Measurements from ENCODE around the gene ALPG.
"Not testable (repeated sequence)": the region's sequence is repeated elsewhere in the genome, so short reads cannot be mapped to it uniquely, and the experiment has no call there.

DNA sequence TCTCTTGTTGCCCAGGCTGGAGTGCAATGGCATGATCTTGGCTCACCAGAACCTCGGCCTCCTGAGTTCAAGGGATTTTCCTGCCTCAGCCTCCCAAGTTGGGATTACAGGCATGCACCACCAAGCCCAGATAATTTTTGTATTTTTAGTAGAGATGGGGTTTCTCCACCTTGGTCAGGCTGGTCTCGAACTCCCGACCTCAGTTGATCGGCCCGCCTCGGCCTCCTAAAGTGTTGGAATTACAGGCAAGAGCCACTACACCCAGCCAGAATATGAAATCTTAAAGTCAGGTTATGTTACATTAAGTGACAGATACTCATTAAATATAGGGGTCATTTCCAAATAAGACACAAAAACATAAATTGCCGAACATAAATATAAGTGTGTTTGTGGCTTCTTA lies 12.2 kb upstream of the ALPG start:
- not testable (repeated sequence) for TF ChIP-seq EGR1 (IDR thresholded peaks at IDR 0.05; ENCODE audit: low read depth in 2 of 2); HNF4A (conservative IDR thresholded peaks at IDR 0.05); FOXA1 (IDR thresholded peaks at IDR 0.05); JUND (IDR thresholded peaks at IDR 0.05); FOXA2 (IDR thresholded peaks at IDR 0.05); RAD21 (IDR thresholded peaks at IDR 0.05); TAF1 (conservative IDR thresholded peaks at IDR 0.05); YY1 (IDR thresholded peaks at IDR 0.05)
- TF ChIP-seq, protein P1, sequence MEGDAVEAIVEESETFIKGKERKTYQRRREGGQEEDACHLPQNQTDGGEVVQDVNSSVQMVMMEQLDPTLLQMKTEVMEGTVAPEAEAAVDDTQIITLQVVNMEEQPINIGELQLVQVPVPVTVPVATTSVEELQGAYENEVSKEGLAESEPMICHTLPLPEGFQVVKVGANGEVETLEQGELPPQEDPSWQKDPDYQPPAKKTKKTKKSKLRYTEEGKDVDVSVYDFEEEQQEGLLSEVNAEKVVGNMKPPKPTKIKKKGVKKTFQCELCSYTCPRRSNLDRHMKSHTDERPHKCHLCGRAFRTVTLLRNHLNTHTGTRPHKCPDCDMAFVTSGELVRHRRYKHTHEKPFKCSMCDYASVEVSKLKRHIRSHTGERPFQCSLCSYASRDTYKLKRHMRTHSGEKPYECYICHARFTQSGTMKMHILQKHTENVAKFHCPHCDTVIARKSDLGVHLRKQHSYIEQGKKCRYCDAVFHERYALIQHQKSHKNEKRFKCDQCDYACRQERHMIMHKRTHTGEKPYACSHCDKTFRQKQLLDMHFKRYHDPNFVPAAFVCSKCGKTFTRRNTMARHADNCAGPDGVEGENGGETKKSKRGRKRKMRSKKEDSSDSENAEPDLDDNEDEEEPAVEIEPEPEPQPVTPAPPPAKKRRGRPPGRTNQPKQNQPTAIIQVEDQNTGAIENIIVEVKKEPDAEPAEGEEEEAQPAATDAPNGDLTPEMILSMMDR (IDR thresholded peaks at IDR 0.05; ENCODE audit: low read depth, low read length, missing input control): not testable (repeated sequence)
- TF ChIP-seq, protein P2, sequence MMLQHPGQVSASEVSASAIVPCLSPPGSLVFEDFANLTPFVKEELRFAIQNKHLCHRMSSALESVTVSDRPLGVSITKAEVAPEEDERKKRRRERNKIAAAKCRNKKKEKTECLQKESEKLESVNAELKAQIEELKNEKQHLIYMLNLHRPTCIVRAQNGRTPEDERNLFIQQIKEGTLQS (IDR thresholded peaks at IDR 0.05): not testable (repeated sequence)
- TF ChIP-seq, protein P3, sequence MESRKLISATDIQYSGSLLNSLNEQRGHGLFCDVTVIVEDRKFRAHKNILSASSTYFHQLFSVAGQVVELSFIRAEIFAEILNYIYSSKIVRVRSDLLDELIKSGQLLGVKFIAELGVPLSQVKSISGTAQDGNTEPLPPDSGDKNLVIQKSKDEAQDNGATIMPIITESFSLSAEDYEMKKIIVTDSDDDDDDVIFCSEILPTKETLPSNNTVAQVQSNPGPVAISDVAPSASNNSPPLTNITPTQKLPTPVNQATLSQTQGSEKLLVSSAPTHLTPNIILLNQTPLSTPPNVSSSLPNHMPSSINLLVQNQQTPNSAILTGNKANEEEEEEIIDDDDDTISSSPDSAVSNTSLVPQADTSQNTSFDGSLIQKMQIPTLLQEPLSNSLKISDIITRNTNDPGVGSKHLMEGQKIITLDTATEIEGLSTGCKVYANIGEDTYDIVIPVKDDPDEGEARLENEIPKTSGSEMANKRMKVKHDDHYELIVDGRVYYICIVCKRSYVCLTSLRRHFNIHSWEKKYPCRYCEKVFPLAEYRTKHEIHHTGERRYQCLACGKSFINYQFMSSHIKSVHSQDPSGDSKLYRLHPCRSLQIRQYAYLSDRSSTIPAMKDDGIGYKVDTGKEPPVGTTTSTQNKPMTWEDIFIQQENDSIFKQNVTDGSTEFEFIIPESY (IDR thresholded peaks at IDR 0.05): not testable (repeated sequence)
- TF ChIP-seq, protein P4, sequence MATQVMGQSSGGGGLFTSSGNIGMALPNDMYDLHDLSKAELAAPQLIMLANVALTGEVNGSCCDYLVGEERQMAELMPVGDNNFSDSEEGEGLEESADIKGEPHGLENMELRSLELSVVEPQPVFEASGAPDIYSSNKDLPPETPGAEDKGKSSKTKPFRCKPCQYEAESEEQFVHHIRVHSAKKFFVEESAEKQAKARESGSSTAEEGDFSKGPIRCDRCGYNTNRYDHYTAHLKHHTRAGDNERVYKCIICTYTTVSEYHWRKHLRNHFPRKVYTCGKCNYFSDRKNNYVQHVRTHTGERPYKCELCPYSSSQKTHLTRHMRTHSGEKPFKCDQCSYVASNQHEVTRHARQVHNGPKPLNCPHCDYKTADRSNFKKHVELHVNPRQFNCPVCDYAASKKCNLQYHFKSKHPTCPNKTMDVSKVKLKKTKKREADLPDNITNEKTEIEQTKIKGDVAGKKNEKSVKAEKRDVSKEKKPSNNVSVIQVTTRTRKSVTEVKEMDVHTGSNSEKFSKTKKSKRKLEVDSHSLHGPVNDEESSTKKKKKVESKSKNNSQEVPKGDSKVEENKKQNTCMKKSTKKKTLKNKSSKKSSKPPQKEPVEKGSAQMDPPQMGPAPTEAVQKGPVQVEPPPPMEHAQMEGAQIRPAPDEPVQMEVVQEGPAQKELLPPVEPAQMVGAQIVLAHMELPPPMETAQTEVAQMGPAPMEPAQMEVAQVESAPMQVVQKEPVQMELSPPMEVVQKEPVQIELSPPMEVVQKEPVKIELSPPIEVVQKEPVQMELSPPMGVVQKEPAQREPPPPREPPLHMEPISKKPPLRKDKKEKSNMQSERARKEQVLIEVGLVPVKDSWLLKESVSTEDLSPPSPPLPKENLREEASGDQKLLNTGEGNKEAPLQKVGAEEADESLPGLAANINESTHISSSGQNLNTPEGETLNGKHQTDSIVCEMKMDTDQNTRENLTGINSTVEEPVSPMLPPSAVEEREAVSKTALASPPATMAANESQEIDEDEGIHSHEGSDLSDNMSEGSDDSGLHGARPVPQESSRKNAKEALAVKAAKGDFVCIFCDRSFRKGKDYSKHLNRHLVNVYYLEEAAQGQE (IDR thresholded peaks at IDR 0.05): not testable (repeated sequence)
- TF ChIP-seq, protein P5, sequence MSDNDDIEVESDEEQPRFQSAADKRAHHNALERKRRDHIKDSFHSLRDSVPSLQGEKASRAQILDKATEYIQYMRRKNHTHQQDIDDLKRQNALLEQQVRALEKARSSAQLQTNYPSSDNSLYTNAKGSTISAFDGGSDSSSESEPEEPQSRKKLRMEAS (IDR thresholded peaks at IDR 0.05): not testable (repeated sequence)

Data from liver (tissue), 3 donors.